IMR-90 (cell line): ENCODE results near the gene CLASP1. TPM values are rescaled to one million over a fixed set of nuclear protein-coding genes. Genes with fewer than 3 reads are reported as not detected.

Experiments used
- ATAC-seq: fragments of 200-7000 bp; cut with Tn5 transposase; 2 replicates; pipeline ENCODE4 v1.9.1; 2020; ENCODE audit warnings: low read depth, mild to moderate bottlenecking, moderate library complexity
- BruUV-seq: library from RNA; stranded (reverse); fragments of 400-500 nt; replicated peaks from 2 replicates; lab custom pipeline; 2021; lab: Mats Ljungman, UMichigan
- CTCF ChIA-PET: fragments of 300-600 bp; formaldehyde crosslinking; extraction: SDS; loops from one replicate; lab custom pipeline; 2021; ENCODE audit warnings: antibody characterized with exemption; lab: Yijun Ruan, JAX
- POLR2A ChIA-PET: fragments of 300-600 bp; sonication (Branson Sonifier 250); formaldehyde crosslinking; loops from one replicate; lab custom pipeline; 2022; ENCODE audit warnings: antibody characterized with exemption; ENCODE audit not compliant: unreplicated experiment; lab: Charles Lee
- DNase-seq: peaks from one replicate; pipeline ENCODE4 v3.0.0; 2013
- H2AFZ ChIP-seq: replicated peaks from 2 replicates; pipeline ENCODE3; 2013; ENCODE audit warnings: low read length, mild to moderate bottlenecking; ENCODE audit not compliant: poor library complexity
- H2AK5ac ChIP-seq: 2 replicates; pipeline ENCODE4 v1.6.1; 2013; ENCODE audit warnings: low read depth, low read length, inconsistent platforms
- H2AK9ac ChIP-seq: replicated peaks from 2 replicates; pipeline ENCODE3; 2013; ENCODE audit warnings: mild to moderate bottlenecking, low read depth, low read length, moderate library complexity; ENCODE audit not compliant: poor library complexity
- H2BK120ac ChIP-seq: 2 replicates; pipeline ENCODE4 v1.6.1; 2013; ENCODE audit warnings: low read depth, low read length, inconsistent platforms
- H2BK15ac ChIP-seq: 3 replicates; pipeline ENCODE4 v1.6.1; 2013; ENCODE audit warnings: low read depth, low read length, inconsistent platforms
- H2BK20ac ChIP-seq: 2 replicates; pipeline ENCODE4 v1.6.1; 2013; ENCODE audit warnings: low read depth, mild to moderate bottlenecking, inconsistent platforms, low read length, moderate library complexity
- H2BK5ac ChIP-seq: 2 replicates; pipeline ENCODE4 v1.6.1; 2013; ENCODE audit warnings: mild to moderate bottlenecking, low read depth, low read length, inconsistent platforms; ENCODE audit not compliant: poor library complexity, severe bottlenecking
- H3K14ac ChIP-seq: replicated peaks from 2 replicates; pipeline ENCODE4 v1.6.1; 2013; ENCODE audit warnings: low read depth, low read length, inconsistent platforms
- H3K18ac ChIP-seq: 2 replicates; pipeline ENCODE4 v1.6.1; 2013; ENCODE audit warnings: low read depth, low read length, control low read depth
- H3K23ac ChIP-seq: 2 replicates; pipeline ENCODE4 v1.6.1; 2013; ENCODE audit warnings: low read depth, low read length, inconsistent platforms
- H3K27ac ChIP-seq: 2 replicates; pipeline ENCODE4 v1.5.1; 2013; ENCODE audit warnings: mild to moderate bottlenecking, control low read depth, low read length; ENCODE audit not compliant: insufficient read depth
- H3K27me3 ChIP-seq: 2 replicates; pipeline ENCODE4 v1.6.1; 2013; ENCODE audit warnings: low read length; ENCODE audit not compliant: control insufficient read depth, insufficient read depth
- H3K36me3 ChIP-seq: 2 replicates; pipeline ENCODE4 v1.6.1; 2013; ENCODE audit warnings: low read length, mixed read lengths; ENCODE audit not compliant: control insufficient read depth, insufficient read depth
- H3K4ac ChIP-seq: 2 replicates; pipeline ENCODE4 v1.6.1; 2013; ENCODE audit warnings: low read depth, low read length, inconsistent platforms
- H3K4me1 ChIP-seq: 2 replicates; pipeline ENCODE4 v1.6.1; 2013; ENCODE audit warnings: low read length, mixed read lengths; ENCODE audit not compliant: control insufficient read depth, insufficient read depth
- H3K4me2 ChIP-seq: 2 replicates; pipeline ENCODE4 v1.6.1; 2013; ENCODE audit warnings: low read depth, mild to moderate bottlenecking, control low read depth, low read length, moderate library complexity
- H3K4me3 ChIP-seq: 2 replicates; pipeline ENCODE4 v1.5.1; 2013; ENCODE audit warnings: low read depth, mild to moderate bottlenecking, control low read depth, low read length, moderate library complexity; ENCODE audit not compliant: insufficient read depth
- H3K56ac ChIP-seq: 2 replicates; pipeline ENCODE4 v1.6.1; 2013; ENCODE audit warnings: low read length, inconsistent platforms; ENCODE audit not compliant: insufficient read depth; ENCODE audit errors: extremely low read depth
- H3K79me1 ChIP-seq, 2 experiments: 2 replicates each; pipeline ENCODE4 v1.6.1; 2013; ENCODE audit warnings: low read length in 2 of 2, inconsistent platforms in 1 of 2, low read depth in 1 of 2
- H3K9ac ChIP-seq: 2 replicates; pipeline ENCODE4 v1.6.1; 2013; ENCODE audit warnings: low read depth, low read length, control low read depth
- H3K9me1 ChIP-seq: 2 replicates; pipeline ENCODE4 v1.6.1; 2013; ENCODE audit warnings: low read length, inconsistent platforms; ENCODE audit not compliant: insufficient read depth
- H3K9me3 ChIP-seq: 2 replicates; pipeline ENCODE4 v1.6.1; 2013; ENCODE audit warnings: low read length; ENCODE audit not compliant: control insufficient read depth, insufficient read depth
- H4K20me1 ChIP-seq: 2 replicates; pipeline ENCODE4 v1.6.1; 2013; ENCODE audit warnings: low read length, inconsistent platforms; ENCODE audit not compliant: insufficient read depth
- H4K5ac ChIP-seq: 2 replicates; pipeline ENCODE4 v1.6.1; 2013; ENCODE audit warnings: mild to moderate bottlenecking, low read depth, low read length, control low read depth
- H4K8ac ChIP-seq, 2 experiments: 2 replicates each; pipeline ENCODE4 v1.6.1; 2013; ENCODE audit warnings: low read depth in 2 of 2, low read length in 2 of 2, control low read depth in 1 of 2, inconsistent platforms in 1 of 2
- H4K91ac ChIP-seq: 2 replicates; pipeline ENCODE4 v1.6.1; 2013; ENCODE audit warnings: low read depth, low read length, inconsistent platforms; ENCODE audit not compliant: insufficient read depth
- BHLHE40 ChIP-seq: fragments of 150-350 bp; IDR thresholded peaks from 2 replicates; pipeline ENCODE4 v1.6.1; 2016; ENCODE audit warnings: mild to moderate bottlenecking, low read depth, low read length
- CEBPB ChIP-seq: IDR thresholded peaks from 2 replicates; pipeline ENCODE4 v1.6.1; 2012; ENCODE audit warnings: low read depth, low read length, improper control_type of control experiment
- MAZ ChIP-seq: IDR thresholded peaks from 2 replicates; pipeline ENCODE4 v1.6.1; 2012; ENCODE audit warnings: low read depth, mild to moderate bottlenecking, low read length, improper control_type of control experiment, moderate library complexity, borderline replicate concordance
- MXI1 ChIP-seq: IDR thresholded peaks from 2 replicates; pipeline ENCODE4 v1.6.1; 2012; ENCODE audit warnings: low read depth, mild to moderate bottlenecking, low read length, moderate library complexity, borderline replicate concordance
- RAD21 ChIP-seq: IDR thresholded peaks from 2 replicates; pipeline ENCODE4 v1.6.1; 2012; ENCODE audit warnings: low read length, improper control_type of control experiment
- WGBS, 2 experiments: methylation state at CpG; one replicate each; pipeline versions ENCODE4 v1.1.5 to v1.1.7; 2013; ENCODE audit warnings: missing lambda C conversion rate in 2 of 2; ENCODE audit not compliant: insufficient read length in 1 of 2; ENCODE audit errors: extremely low coverage in 2 of 2; 5-methylcytosine and 5-hydroxymethylcytosine counted together
- dilution Hi-C: fragments of 300-500 bp; cut with HindIII; formaldehyde crosslinking; loops from one replicate; pipeline ENCODE4 v1.14.3; 2018; ENCODE audit warnings: low sequenced_read_pairs; ENCODE audit not compliant: unreplicated experiment
- in situ Hi-C: fragments of 300-500 bp; cut with MboI; formaldehyde crosslinking; loops from 3 replicates; pipeline ENCODE4 v1.14.3; 2019; ENCODE audit warnings: low sequenced_read_pairs, inconsistent platforms, mixed read lengths
- intact Hi-C: fragments of 100-400 bp; cut with micrococcal nuclease; formaldehyde crosslinking; loops from 2 replicates; pipeline ENCODE4 v1.10.0; 2022
- polyA plus RNA-seq, 3 experiments: library from polyadenylated mRNA; depleted of rRNA; stranded (reverse); fragments of >200 nt; gene quantifications; 2 replicates each; pipeline ENCODE4 v1.2.3, GENCODE V29; 2012; ENCODE audit warnings: low replicate concordance in 1 of 3
- total RNA-seq: library from RNA; depleted of rRNA; stranded (reverse); fragments of >200 nt; gene quantifications from 2 replicates; pipeline ENCODE4 v1.2.3, GENCODE V29; 2012
- TF ChIP-seq, protein P1 (sequence below): fragments of 150-350 bp; IDR thresholded peaks from 2 replicates; pipeline ENCODE4 v1.6.1; 2017; ENCODE audit warnings: mild to moderate bottlenecking, antibody characterized with exemption, low read length, low read depth
- TF ChIP-seq, protein P2 (sequence below): conservative IDR thresholded peaks from 2 replicates; pipeline ENCODE4 v1.5.1; 2012; ENCODE audit warnings: mild to moderate bottlenecking, low read depth, low read length, improper control_type of control experiment

CLASP1 gene
- total and polyA plus RNA-seq, 2 of the 4 experiments (the other 2 are of a cell fraction): 12.3 to 33.7 TPM

GRCh38 chr2:121398853-121399252 lies 250.4 kb downstream of the CLASP1 start:
- DNase-seq (no peak), ATAC-seq (no peak)
- peak overlapping the region; percentile 81; the same call in 1 of the 3 replicates for H2BK15ac ChIP-seq
- ChIA-PET POLR2A (no interaction called here), CTCF (no interaction called here)
- H3K18ac ChIP-seq: no peak overlapping the region
- peak overlapping the region; percentile 52 for H2AK9ac ChIP-seq
- no peak overlapping the region for H3K9ac ChIP-seq
- TF ChIP-seq MXI1: no peak
- TF ChIP-seq RAD21: no peak
- TF ChIP-seq BHLHE40: no peak
- no peak for TF ChIP-seq MAZ
- TF ChIP-seq CEBPB: peak; percentile 82
- TF ChIP-seq, protein P1, sequence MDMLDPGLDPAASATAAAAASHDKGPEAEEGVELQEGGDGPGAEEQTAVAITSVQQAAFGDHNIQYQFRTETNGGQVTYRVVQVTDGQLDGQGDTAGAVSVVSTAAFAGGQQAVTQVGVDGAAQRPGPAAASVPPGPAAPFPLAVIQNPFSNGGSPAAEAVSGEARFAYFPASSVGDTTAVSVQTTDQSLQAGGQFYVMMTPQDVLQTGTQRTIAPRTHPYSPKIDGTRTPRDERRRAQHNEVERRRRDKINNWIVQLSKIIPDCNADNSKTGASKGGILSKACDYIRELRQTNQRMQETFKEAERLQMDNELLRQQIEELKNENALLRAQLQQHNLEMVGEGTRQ: peak; percentile 47; the same call in 1 of the 2 replicates
- TF ChIP-seq, protein P2, sequence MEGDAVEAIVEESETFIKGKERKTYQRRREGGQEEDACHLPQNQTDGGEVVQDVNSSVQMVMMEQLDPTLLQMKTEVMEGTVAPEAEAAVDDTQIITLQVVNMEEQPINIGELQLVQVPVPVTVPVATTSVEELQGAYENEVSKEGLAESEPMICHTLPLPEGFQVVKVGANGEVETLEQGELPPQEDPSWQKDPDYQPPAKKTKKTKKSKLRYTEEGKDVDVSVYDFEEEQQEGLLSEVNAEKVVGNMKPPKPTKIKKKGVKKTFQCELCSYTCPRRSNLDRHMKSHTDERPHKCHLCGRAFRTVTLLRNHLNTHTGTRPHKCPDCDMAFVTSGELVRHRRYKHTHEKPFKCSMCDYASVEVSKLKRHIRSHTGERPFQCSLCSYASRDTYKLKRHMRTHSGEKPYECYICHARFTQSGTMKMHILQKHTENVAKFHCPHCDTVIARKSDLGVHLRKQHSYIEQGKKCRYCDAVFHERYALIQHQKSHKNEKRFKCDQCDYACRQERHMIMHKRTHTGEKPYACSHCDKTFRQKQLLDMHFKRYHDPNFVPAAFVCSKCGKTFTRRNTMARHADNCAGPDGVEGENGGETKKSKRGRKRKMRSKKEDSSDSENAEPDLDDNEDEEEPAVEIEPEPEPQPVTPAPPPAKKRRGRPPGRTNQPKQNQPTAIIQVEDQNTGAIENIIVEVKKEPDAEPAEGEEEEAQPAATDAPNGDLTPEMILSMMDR: no peak
- intact Hi-C loops: no loop called here
- dilution Hi-C loops: no loop called here
- no peak overlapping the region for H3K23ac ChIP-seq
- H3K27me3 ChIP-seq: no peaks in the 10 kb centered on the region
- peak overlapping the region; percentile 46; the same call in 1 of the 2 replicates for H2BK20ac ChIP-seq
- peak overlapping the region; percentile 81 for H3K4ac ChIP-seq
- H4K5ac ChIP-seq: no peak overlapping the region
- H3K14ac ChIP-seq: peak overlapping the region; percentile 82; the same call in 1 of the 2 replicates
- H2BK5ac ChIP-seq: peak overlapping the region; percentile 5
- peak overlapping the region; percentile 62 for H2AK5ac ChIP-seq
- no peak overlapping the region for H3K56ac ChIP-seq
- H2BK120ac ChIP-seq: peak overlapping the region; percentile 54
- peaks cover 3 to 25% of the 10 kb centered on the region in 2 experiments; a peak in 3 of 4 replicates for H3K79me1 ChIP-seq
- H3K27ac ChIP-seq: peak overlapping the region; percentile 34; the same call in 1 of the 2 replicates
- H3K4me2 ChIP-seq: no peak overlapping the region
- no peaks in the 10 kb centered on the region for H3K9me3 ChIP-seq
- in situ Hi-C loops: loop anchor here (10.0 kb wide), 1 partner anchor 326 kb away; no protein-coding TSS in a partner anchor
- no CpG with 5 or more reads among the region's 3 CpGs for WGBS, 2 experiments
- peaks cover 8% of the 10 kb centered on the region for H3K36me3 ChIP-seq
- peak overlapping the region in 1 of 2 experiments; percentile 60; a peak in 2 of 4 replicates for H4K8ac ChIP-seq
- peaks cover 4% of the 10 kb centered on the region for H3K4me1 ChIP-seq
- no peak overlapping the region for H2AFZ ChIP-seq
- H4K20me1 ChIP-seq: no peaks in the 10 kb centered on the region
- no peak overlapping the region for H4K91ac ChIP-seq
- no TSS peak for BruUV-seq
- H3K9me1 ChIP-seq: peaks cover 12% of the 10 kb centered on the region
- H3K4me3 ChIP-seq: no peak overlapping the region
